Smooth muscle cell (in vitro differentiated cells): ENCODE data around the gene GOLIM4. TPM values are rescaled to one million over a fixed set of nuclear protein-coding genes. Genes with fewer than 3 reads are reported as not detected.
A peak's percentile ranks its signal among the peaks of the same experiment; 100 is the strongest.

ENCODE experiments used
- DNase-seq: peaks from one replicate; lab custom pipeline; 2025; ENCODE audit not compliant: unreplicated experiment; lab: John Stamatoyannopoulos, UW
- H2AFZ ChIP-seq: fragments of 200-600 bp; sonication (generic); 2 replicates; pipeline ENCODE4 v1.6.0; 2016; ENCODE audit warnings: antibody characterized with exemption, low read depth, mild to moderate bottlenecking
- H3F3A ChIP-seq: fragments of 200-600 bp; sonication (generic); 2 replicates; pipeline ENCODE4 v1.6.0; 2017; ENCODE audit warnings: antibody characterized with exemption, low read depth
- H3K27ac ChIP-seq: fragments of 200-600 bp; sonication (generic); 2 replicates; pipeline ENCODE4 v1.5.1; 2016; ENCODE audit warnings: low read depth, mild to moderate bottlenecking
- H3K27me3 ChIP-seq: fragments of 200-600 bp; sonication (generic); 2 replicates; pipeline ENCODE4 v1.6.1; 2016; ENCODE audit warnings: low read depth, mild to moderate bottlenecking
- H3K36me3 ChIP-seq: fragments of 200-600 bp; sonication (generic); 2 replicates; pipeline ENCODE4 v1.5.1; 2016; ENCODE audit warnings: low read depth
- H3K4me1 ChIP-seq: fragments of 200-600 bp; sonication (generic); 2 replicates; pipeline ENCODE4 v1.5.1; 2016; ENCODE audit warnings: low read depth
- H3K4me2 ChIP-seq: fragments of 200-600 bp; sonication (generic); 2 replicates; pipeline ENCODE4 v1.6.0; 2016; ENCODE audit warnings: mild to moderate bottlenecking
- H3K4me3 ChIP-seq: fragments of 200-600 bp; sonication (generic); 2 replicates; pipeline ENCODE4 v1.5.1; 2016; ENCODE audit warnings: mild to moderate bottlenecking
- H3K79me2 ChIP-seq: fragments of 200-600 bp; sonication (generic); 2 replicates; pipeline ENCODE4 v1.6.0; 2016; ENCODE audit warnings: low read depth, mild to moderate bottlenecking
- H3K9ac ChIP-seq: fragments of 200-600 bp; sonication (generic); 2 replicates; pipeline ENCODE4 v1.6.0; 2016; ENCODE audit warnings: low read depth
- H3K9me3 ChIP-seq: fragments of 200-600 bp; sonication (generic); replicated peaks from 2 replicates; pipeline ENCODE4 v1.5.1; 2016; ENCODE audit warnings: low read depth
- H4K20me1 ChIP-seq: fragments of 200-600 bp; sonication (generic); 2 replicates; pipeline ENCODE4 v1.6.0; 2016; ENCODE audit warnings: low read depth
- CTCF ChIP-seq: fragments of 200-600 bp; sonication (generic); IDR thresholded peaks from 2 replicates; pipeline ENCODE4 v1.5.1; 2017; ENCODE audit warnings: borderline replicate concordance, mild to moderate bottlenecking, antibody characterized with exemption; ENCODE audit not compliant: insufficient read depth, poor library complexity, severe bottlenecking
- WGBS: methylation state at CpG from one replicate; pipeline ENCODE4 v1.1.7; 2016; ENCODE audit warnings: low lambda C conversion rate; 5-methylcytosine and 5-hydroxymethylcytosine counted together
- polyA plus RNA-seq: library from polyadenylated mRNA; unstranded; fragments of >200 nt; fragmentation: Nextera tagmentation; extraction: Ambion mirVana; gene quantifications from 2 replicates; pipeline ENCODE4 v1.2.1, GENCODE V29; 2016
- total RNA-seq: library from RNA; depleted of rRNA; stranded (reverse); fragments of >200 nt; gene quantifications from 2 replicates; pipeline ENCODE4 v1.2.3, GENCODE V29; 2014

The GOLIM4 gene
- total and polyA plus RNA-seq, 2 experiments from 2014 or later: 44.5 to 59.9 TPM

GRCh38 chr3:168071591-168072322, 24.0 kb downstream of the GOLIM4 start:
- Histone ChIP-seq H3K4me2 (peak overlapping the region; percentile 68), H3K9ac (peak overlapping the region; percentile 79), H3K27me3 (no peaks in the 10 kb centered on the region), H3F3A (peaks cover 8% of the 10 kb centered on the region), H4K20me1 (peaks cover 21% of the 10 kb centered on the region), H3K79me2 (peaks cover 94% of the 10 kb centered on the region), H3K4me3 (no peak overlapping the region), H2AFZ (peak overlapping the region; percentile 47), H3K9me3 (no peaks in the 10 kb centered on the region), H3K27ac (peak overlapping the region; percentile 98), H3K36me3 (no peaks in the 10 kb centered on the region), H3K4me1 (no peaks in the 10 kb centered on the region)
- no peak for TF ChIP-seq CTCF
- 62% methylated on average over 8 of the region's 8 CpGs for WGBS
- no peak for DNase-seq

- no peaks in the 10 kb centered on the region for H3K9me3 ChIP-seq
- 70% methylated on average over 2 of the region's 2 CpGs for WGBS
- peak overlapping the region; percentile 47 for H2AFZ ChIP-seq
- peaks cover 23% of the 10 kb centered on the region for H4K20me1 ChIP-seq
- peaks cover 94% of the 10 kb centered on the region for H3K79me2 ChIP-seq
- H3F3A ChIP-seq: peaks cover 8% of the 10 kb centered on the region
- H3K4me3 ChIP-seq: no peak overlapping the region
- peak overlapping the region; percentile 98 for H3K27ac ChIP-seq
- no peak for DNase-seq
- peak overlapping the region; percentile 79 for H3K9ac ChIP-seq
- H3K36me3 ChIP-seq: no peaks in the 10 kb centered on the region
- H3K4me1 ChIP-seq: no peaks in the 10 kb centered on the region
- H3K4me2 ChIP-seq: peak overlapping the region; percentile 68
- no peak for TF ChIP-seq CTCF
- H3K27me3 ChIP-seq: no peaks in the 10 kb centered on the region
Observed at GRCh38 chr3:168070919-168071318, 24.8 kb downstream of the GOLIM4 start.

GRCh38 chr3:168068346-168068745, 27.4 kb downstream of the GOLIM4 start:
- TF ChIP-seq CTCF: no peak
- H3K27ac ChIP-seq: no peak overlapping the region
- no peak overlapping the region for H3K9ac ChIP-seq
- 95% methylated on average over 2 of the region's 2 CpGs for WGBS
- peaks cover 8% of the 10 kb centered on the region for H3F3A ChIP-seq
- no peak overlapping the region for H2AFZ ChIP-seq
- no peaks in the 10 kb centered on the region for H3K4me1 ChIP-seq
- H3K9me3 ChIP-seq: no peaks in the 10 kb centered on the region
- no peak overlapping the region for H3K4me2 ChIP-seq
- peaks cover 48% of the 10 kb centered on the region for H4K20me1 ChIP-seq
- no peak for DNase-seq
- H3K4me3 ChIP-seq: no peak overlapping the region
- H3K79me2 ChIP-seq: peaks cover 95% of the 10 kb centered on the region
- no peaks in the 10 kb centered on the region for H3K36me3 ChIP-seq
- H3K27me3 ChIP-seq: no peaks in the 10 kb centered on the region

GRCh38 chr3:168066882-168067281, 28.8 kb downstream of the GOLIM4 start:
- H3F3A ChIP-seq: peaks cover 2% of the 10 kb centered on the region
- H3K79me2 ChIP-seq: peaks cover 93% of the 10 kb centered on the region
- no peaks in the 10 kb centered on the region for H3K9me3 ChIP-seq
- no peaks in the 10 kb centered on the region for H3K27me3 ChIP-seq
- TF ChIP-seq CTCF: no peak
- no peaks in the 10 kb centered on the region for H3K4me1 ChIP-seq
- no peaks in the 10 kb centered on the region for H3K36me3 ChIP-seq
- no peak overlapping the region for H3K27ac ChIP-seq
- no peak overlapping the region for H2AFZ ChIP-seq
- H4K20me1 ChIP-seq: peaks cover 62% of the 10 kb centered on the region
- no peak overlapping the region for H3K4me2 ChIP-seq
- H3K4me3 ChIP-seq: no peak overlapping the region
- H3K9ac ChIP-seq: no peak overlapping the region
- DNase-seq: no peak
